ENCODE results near the gene EXOC4. TPM values are rescaled to one million over a fixed set of nuclear protein-coding genes. Genes with fewer than 3 reads are reported as not detected.

The EXOC4 gene
- polyA plus RNA-seq, 1 experiment = 45.9 TPM

GRCh38 chr7:133502498-133502897 lies 249.6 kb downstream of the EXOC4 start:
- Histone ChIP-seq H3K27me3 (ENCODE audit: control insufficient read depth, insufficient read depth, low read length) (no peaks in the 10 kb centered on the region), H3K4me3 (ENCODE audit: low read depth, low read length) (no peak overlapping the region), H3K36me3 (ENCODE audit: control insufficient read depth, insufficient read depth, low read length) (no peaks in the 10 kb centered on the region)
- TF ChIP-seq CTCF (IDR thresholded peaks at IDR 0.05; ENCODE audit: insufficient read depth, low read depth, low read length) = no peak
- DNase-seq (ENCODE audit: low read depth) = no peak
- POLR2A ChIA-PET = interaction anchor here (0.6 kb wide), 1 partner anchor 39 kb away, joined by 3 read pairs; no protein-coding TSS in a partner anchor
- CTCF ChIA-PET = interaction anchor here (0.6 kb wide), 1 partner anchor 136 kb away, joined by 3 read pairs; no protein-coding TSS in a partner anchor

- Histone ChIP-seq H3K4me3 (ENCODE audit: low read depth, low read length) (no peak overlapping the region), H3K36me3 (ENCODE audit: control insufficient read depth, insufficient read depth, low read length) (no peaks in the 10 kb centered on the region), H3K27me3 (ENCODE audit: control insufficient read depth, insufficient read depth, low read length) (no peaks in the 10 kb centered on the region)
- ChIA-PET CTCF (no interaction called here), POLR2A (no interaction called here)
- DNase-seq (ENCODE audit: low read depth) = no peak
- no peak for TF ChIP-seq CTCF (IDR thresholded peaks at IDR 0.05; ENCODE audit: insufficient read depth, low read depth, low read length)
Measured at GRCh38 chr7:133502972-133503371, 250.1 kb downstream of the EXOC4 start.

- DNase-seq (ENCODE audit: low read depth) = no peak
- H3K36me3 ChIP-seq (ENCODE audit: control insufficient read depth, insufficient read depth, low read length) = no peaks in the 10 kb centered on the region
- H3K27me3 ChIP-seq (ENCODE audit: control insufficient read depth, insufficient read depth, low read length) = no peaks in the 10 kb centered on the region
- ChIA-PET POLR2A (interaction anchor here (0.7 kb wide), 1 partner anchor 12 kb away, joined by 3 read pairs; no protein-coding TSS in a partner anchor), CTCF (no interaction called here)
- H3K4me3 ChIP-seq (ENCODE audit: low read depth, low read length) = no peak overlapping the region
- no peak for TF ChIP-seq CTCF (IDR thresholded peaks at IDR 0.05; ENCODE audit: insufficient read depth, low read depth, low read length)
Measured at GRCh38 chr7:133504825-133505224, 251.9 kb downstream of the EXOC4 start.

- ChIA-PET POLR2A (no interaction called here), CTCF (no interaction called here)
- DNase-seq (ENCODE audit: low read depth) = no peak
- Histone ChIP-seq H3K27me3 (ENCODE audit: control insufficient read depth, insufficient read depth, low read length) (no peaks in the 10 kb centered on the region), H3K4me3 (ENCODE audit: low read depth, low read length) (no peak overlapping the region), H3K36me3 (ENCODE audit: control insufficient read depth, insufficient read depth, low read length) (no peaks in the 10 kb centered on the region)
- no peak for TF ChIP-seq CTCF (IDR thresholded peaks at IDR 0.05; ENCODE audit: insufficient read depth, low read depth, low read length)
Measured at GRCh38 chr7:133509822-133510221, 256.9 kb downstream of the EXOC4 start.

- no peak for TF ChIP-seq CTCF (IDR thresholded peaks at IDR 0.05; ENCODE audit: insufficient read depth, low read depth, low read length)
- Histone ChIP-seq H3K4me3 (ENCODE audit: low read depth, low read length) (no peak overlapping the region), H3K27me3 (ENCODE audit: control insufficient read depth, insufficient read depth, low read length) (no peaks in the 10 kb centered on the region), H3K36me3 (ENCODE audit: control insufficient read depth, insufficient read depth, low read length) (no peaks in the 10 kb centered on the region)
- ChIA-PET POLR2A (no interaction called here), CTCF (no interaction called here)
- no peak for DNase-seq (ENCODE audit: low read depth)
Measured at GRCh38 chr7:133510326-133511055, 257.6 kb downstream of the EXOC4 start.
